ENCODE measurements around the gene PLEKHA6.

The PLEKHA6 gene

DNA sequence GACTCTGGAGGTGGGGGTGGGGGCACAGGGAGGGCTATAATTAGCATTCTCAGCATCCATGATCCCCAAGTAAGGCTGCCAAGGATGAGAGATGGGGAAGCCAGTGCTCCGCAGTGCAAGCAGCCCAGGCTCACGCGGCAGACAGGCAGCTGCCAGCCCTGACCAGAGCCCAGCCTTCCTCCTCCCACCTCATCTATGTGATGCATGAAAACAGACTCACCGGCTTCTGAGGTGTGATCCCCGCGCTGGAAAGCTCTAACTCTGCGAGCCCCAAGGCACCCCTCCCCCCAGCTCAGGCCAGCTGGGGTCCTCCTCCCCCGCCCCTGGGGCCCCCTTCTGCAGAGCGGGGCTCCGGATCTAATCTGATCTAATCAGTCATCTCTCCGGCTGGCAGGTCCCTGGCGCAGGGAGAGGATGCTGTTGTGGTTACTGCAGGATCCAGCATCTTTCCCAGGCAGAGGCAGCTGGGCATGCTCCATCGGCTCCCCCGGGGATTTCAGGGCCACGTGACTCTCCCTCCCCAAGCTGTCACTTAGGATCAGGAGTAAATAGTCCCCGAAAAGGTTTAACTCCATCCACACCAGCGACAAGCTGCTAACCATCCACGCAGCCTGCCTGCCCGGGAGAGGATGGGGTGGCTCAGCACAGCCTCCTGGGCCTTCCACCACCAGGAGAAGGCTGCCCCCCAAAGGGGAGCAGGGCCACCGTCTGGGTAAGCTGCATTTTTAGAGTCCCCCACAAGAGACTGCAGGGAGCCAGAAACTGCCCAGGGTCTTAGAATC, at the start of gene PLEKHA6:
Gene PLEKHA6 (minus strand): TSS at position 456 of the 782 bp plus-strand sequence. CDS start 86,202 bp downstream, outside the sequence.
- no peak for DNase-seq

DNA sequence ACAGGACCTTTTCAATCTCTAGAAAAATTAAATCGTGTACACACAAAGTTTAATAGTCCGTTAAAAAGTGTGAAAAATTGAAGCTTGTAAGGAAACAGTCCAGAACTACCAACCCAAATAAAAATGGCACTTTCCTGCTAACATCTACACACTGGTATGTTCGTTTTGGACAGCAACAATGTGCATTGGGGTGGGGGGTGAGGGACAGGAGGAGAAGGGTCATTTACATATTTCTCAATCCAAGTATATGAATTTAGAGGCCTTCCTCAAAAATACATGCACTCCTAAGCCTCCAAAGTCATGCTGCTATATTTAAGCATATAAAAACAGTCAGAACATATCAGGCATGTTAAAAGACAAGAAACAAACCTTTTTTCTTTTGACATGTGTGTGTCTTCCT, 49.4 kb upstream of the PLEKHA6 start:
- DNase-seq: no peak

DNA sequence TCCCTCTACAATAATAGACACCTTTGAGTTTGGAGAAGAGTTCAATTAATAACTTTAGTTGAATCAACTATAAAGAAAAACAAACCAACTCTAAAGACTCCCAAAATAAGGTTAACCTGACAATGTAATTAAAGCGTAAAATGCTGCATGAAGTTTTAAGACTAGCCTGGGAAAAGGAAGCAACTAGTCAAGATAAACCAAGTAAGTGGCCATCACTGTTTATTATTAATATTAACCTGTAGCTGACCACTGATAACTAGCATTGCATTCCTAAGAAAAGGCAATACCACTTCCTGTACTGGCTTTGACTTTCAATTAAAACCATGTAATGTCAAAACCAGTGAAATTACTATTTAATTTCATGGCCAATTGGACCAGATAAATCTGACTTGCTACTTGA, 48.9 kb upstream of the PLEKHA6 start:
- DNase-seq: no peak

DNA sequence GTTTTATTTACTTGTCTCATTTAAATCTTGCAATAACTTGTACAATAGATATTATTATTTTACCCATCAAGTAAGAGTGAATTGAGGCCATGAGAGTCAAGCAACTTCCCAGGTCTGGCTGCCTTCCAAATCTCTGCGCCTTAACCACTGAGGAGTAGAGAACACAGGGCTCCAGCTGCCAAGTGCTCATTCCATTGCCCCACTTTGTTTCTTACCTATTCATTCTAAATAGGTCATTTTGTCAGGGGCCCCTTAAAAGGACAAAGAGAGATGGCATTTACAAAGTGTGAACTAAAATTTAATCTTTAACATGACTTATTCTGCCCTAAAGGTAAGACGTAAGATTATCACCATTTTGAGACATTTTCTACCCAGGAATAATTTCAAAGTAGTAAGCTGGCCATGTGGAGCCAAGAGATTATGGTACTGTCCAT, 48.4 kb upstream of the PLEKHA6 start:
- DNase-seq: no peak

DNA sequence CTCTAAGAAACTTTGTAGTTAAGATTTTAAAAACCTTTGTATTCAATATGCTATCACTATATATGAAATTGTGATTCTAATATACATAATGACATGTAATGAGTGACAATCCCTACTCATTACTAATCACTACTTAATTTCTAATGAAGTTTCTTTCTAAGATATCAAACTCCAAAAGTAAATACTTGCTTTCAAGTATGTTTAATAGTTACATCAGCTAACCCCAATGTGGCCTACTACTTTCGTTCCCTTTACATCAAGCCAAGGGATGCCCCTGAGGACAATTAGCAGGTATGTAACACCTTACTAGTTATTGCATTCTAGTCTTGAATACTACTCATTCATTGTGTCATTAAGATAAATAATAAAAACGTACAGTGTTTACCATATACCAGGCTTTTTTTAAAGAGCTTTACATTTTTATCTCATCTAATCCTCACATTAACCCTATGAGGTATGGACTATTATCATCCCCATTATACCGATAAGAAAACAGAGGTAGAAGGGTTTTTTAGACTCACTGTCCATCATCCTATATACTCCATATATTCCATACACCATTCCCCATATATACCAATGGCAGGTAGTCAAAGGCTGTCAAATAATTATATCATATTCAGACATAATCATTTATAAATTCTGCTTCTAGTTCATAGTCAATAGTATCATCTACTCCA, 47.7 kb upstream of the PLEKHA6 start:
- no peak for DNase-seq

- DNase-seq: no peak
These were observed 46.9 kb upstream of the PLEKHA6 start for GRCh38 chr1:204406621-204407020.

- no peak for DNase-seq
These were observed 46.3 kb upstream of the PLEKHA6 start for GRCh38 chr1:204405988-204406387.

GRCh38 chr1:204404629-204405028, 44.9 kb upstream of the PLEKHA6 start:
- no peak for DNase-seq

- DNase-seq: no peak
These were observed 42.7 kb upstream of the PLEKHA6 start for GRCh38 chr1:204402391-204402790.

GRCh38 chr1:204401730-204402129, 42.0 kb upstream of the PLEKHA6 start:
- no peak for DNase-seq

DNA sequence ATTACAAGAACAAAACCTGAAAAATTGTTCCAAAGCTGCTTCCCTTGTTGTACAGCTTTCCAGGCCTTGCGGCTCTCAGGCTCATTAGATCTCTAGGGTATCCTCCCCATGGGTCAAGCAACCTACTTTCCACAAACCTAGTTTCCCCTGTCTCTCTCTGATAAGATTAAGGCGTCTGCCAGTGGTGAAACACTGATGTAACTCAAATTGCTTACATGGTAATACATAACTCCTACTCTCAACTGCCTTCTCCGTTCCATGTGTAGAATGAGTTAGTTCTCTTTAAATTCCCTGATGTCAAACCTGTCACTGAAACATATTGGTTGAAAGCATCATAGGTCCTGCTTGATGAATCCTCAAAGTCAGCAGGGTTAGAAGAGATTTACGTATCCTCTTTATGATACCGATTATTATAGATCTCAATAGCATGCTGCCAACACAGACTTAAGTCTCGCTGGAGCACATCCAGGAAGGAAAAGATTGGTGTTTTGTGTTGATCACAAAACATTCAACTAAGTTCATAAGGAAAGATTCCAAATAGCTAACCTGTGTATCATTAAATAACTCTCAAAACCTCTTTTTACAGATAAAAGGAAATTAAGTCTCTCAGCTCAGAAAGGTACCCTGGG, 41.3 kb upstream of the PLEKHA6 start:
- no peak for DNase-seq

DNA sequence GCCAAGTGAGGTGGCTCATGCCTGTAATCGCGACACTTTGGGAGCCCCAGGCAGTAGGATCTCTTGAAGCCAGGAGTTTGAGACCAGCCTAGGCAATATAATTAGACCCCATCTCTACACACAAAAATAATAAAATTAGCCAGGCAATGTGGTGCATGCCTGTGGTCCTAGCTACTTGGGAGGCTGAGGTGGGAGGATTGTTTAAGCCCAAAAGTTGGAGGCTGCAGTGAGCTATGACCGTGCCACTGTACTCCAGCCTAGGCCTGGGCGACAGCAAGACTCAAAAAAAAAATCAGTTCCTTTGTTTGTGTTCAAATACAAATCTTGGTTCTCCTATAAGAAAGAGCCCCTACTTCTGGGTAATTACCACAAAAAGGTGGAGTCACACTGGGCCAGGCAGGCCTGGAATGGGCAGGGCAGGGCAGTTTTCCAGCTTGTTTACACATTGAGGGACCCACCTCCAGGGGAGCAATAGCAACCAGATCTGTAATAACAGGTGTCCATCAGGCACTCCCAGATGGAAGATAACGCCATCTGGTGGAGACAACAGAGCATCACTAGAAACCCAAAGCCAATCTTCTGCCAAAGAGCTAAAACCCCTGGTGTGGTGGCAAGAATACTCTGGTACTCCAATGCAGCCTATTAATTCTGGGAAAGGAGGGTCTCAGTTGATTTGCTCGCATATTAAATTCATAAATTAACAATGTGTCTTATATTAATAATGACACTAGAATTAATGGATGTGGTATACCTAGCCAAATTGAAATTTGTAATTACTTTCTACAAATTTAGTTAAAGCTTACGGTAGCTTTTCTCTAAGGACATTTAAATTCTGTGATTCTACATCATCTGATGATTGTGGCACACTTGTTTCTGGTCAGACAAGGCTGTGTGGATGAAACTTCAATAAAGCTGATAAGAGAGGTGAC, 38.7 kb upstream of the PLEKHA6 start:
- peak; percentile 20 for DNase-seq

DNA sequence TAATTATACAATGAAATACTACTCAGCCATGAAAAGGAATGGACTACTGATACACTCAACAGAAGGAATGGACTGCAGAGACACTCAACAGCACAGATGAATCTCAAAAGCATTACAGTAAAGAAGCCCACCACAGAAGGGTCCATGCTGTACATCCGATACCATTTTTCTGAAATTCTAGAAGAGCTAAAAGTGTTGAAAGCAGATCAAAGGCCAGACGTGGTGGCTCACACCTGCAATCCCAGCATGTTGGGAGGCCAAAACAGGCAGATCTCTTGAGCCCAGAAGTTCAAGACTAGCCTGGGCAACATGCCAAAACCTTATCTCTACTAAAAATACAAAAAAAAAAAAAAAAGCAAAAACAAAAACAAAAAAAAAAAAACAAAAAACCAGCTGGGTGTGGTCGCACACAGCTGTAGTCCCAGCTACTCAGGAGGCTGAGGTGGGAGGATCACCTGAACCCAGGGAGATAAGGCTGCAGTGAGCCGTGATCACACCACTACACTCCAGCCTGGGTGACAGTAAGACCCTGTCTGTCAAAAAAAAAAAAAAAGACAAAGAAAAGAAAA, 36.4 kb upstream of the PLEKHA6 start:
- DNase-seq: no peak

- no peak for DNase-seq
These were observed 31.9 kb upstream of the PLEKHA6 start for GRCh38 chr1:204391629-204392028.

GRCh38 chr1:204390751-204391466, 31.2 kb upstream of the PLEKHA6 start:
- no peak for DNase-seq

DNA sequence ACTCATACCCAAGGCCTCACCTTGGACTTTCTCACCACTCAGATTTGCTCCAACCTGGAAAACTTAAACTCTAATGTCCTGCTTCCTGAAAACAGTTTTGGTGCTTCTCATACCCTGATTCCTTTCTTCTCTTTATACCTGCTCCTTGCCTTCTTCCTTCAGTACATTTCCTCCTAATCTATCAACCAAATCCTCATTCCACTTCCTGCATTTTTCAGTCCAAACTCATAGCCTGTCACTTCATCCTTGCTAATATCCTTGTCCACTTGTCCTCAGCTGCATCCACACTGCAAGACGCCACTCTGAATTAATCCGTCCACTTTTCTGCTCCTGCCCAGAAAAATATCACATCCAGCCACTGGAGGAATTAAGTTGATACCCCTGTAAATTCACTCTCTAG, 26.0 kb upstream of the PLEKHA6 start:
- no peak for DNase-seq

GRCh38 chr1:204384636-204385352, 25.1 kb upstream of the PLEKHA6 start:
- DNase-seq: no peak

DNA sequence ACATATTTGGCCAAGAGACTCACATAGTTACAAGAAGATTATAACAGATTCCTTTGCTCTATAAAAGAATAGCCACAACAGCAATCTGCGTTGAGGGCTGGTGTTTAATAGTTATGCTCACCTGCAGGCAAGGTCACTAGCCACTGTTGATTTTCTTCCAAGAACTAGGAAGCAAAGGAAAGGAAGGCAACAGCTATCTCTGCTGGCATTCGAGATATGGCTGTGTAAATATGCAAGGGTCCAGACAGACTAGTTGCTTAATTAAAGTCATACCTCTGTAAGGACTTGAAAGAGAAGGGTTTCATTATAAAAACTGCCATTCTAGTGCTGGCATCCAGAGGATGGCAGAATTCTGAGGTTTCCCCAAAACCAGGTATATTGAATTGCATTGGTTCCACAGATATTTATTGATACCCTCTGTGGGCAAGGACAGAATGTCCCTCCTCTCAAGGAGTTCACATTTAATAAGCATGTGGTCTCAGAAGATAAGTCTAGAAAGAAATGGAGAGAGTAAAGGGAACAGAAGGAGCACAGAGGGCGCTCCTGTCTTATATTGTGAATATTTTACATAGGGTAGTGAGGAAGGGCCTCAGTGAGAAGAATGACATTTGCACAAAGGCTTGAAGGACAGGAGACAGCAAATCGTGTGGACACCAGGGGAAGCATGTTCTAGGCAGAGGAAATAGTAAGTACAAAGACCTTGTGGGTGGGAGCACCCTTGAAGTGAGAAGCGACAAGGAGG, 23.6 kb upstream of the PLEKHA6 start:
- DNase-seq: no peak

GRCh38 chr1:204382714-204383083, 23.0 kb upstream of the PLEKHA6 start:
- no peak for DNase-seq

- no peak for DNase-seq
These were observed 20.6 kb upstream of the PLEKHA6 start for GRCh38 chr1:204380293-204380831.
